ENCODE data around the gene NAIF1.
A peak's percentile ranks its signal among the peaks of the same experiment; 100 is the strongest.

NAIF1 gene

GRCh38 chr9:128098297-128099230 lies 31.4 kb upstream of the NAIF1 start:
- TF ChIP-seq GATA1 (IDR thresholded peaks at IDR 0.05; ENCODE audit: low read depth, low read length) (no peak), POLR2A (IDR thresholded peaks at IDR 0.05; ENCODE audit: low read length) (peak; percentile 53)

GRCh38 chr9:128097543-128098296 lies 30.6 kb upstream of the NAIF1 start:
- no peak for TF ChIP-seq GATA1 (IDR thresholded peaks at IDR 0.05; ENCODE audit: low read depth, low read length)
- no peak for TF ChIP-seq POLR2A (IDR thresholded peaks at IDR 0.05; ENCODE audit: low read length)
- no peak for DNase-seq

More at GRCh38 chr9:128098297-128099230, 31.4 kb upstream of the NAIF1 start:
- DNase-seq: peak; percentile 82 to 87

GRCh38 chr9:128096616-128097536 lies 29.8 kb upstream of the NAIF1 start:
- peak; percentile 50 to 60 for DNase-seq
- TF ChIP-seq GATA1 (IDR thresholded peaks at IDR 0.05; ENCODE audit: low read depth, low read length) (no peak), POLR2A (IDR thresholded peaks at IDR 0.05; ENCODE audit: low read length) (no peak)

GRCh38 chr9:128094950-128095544 lies 27.9 kb upstream of the NAIF1 start:
- TF ChIP-seq GATA1 (IDR thresholded peaks at IDR 0.05; ENCODE audit: low read depth, low read length) (no peak), POLR2A (IDR thresholded peaks at IDR 0.05; ENCODE audit: low read length) (no peak)
- no peak for DNase-seq

- TF ChIP-seq POLR2A (IDR thresholded peaks at IDR 0.05; ENCODE audit: low read length) (peak; percentile 86), GATA1 (IDR thresholded peaks at IDR 0.05; ENCODE audit: low read depth, low read length) (no peak)
- DNase-seq: peak; percentile 95 to 96
Measured at GRCh38 chr9:128094166-128094949, 27.2 kb upstream of the NAIF1 start.

- no peak for DNase-seq
- TF ChIP-seq GATA1 (IDR thresholded peaks at IDR 0.05; ENCODE audit: low read depth, low read length): no peak
- TF ChIP-seq POLR2A (IDR thresholded peaks at IDR 0.05; ENCODE audit: low read length): no peak
Measured at GRCh38 chr9:128093011-128093410, 25.9 kb upstream of the NAIF1 start.

GRCh38 chr9:128092199-128092977 lies 25.3 kb upstream of the NAIF1 start:
- TF ChIP-seq GATA1 (IDR thresholded peaks at IDR 0.05; ENCODE audit: low read depth, low read length): no peak
- DNase-seq: no peak

GRCh38 chr9:128091571-128091970 lies 24.5 kb upstream of the NAIF1 start:
- no peak for DNase-seq
- TF ChIP-seq POLR2A (IDR thresholded peaks at IDR 0.05; ENCODE audit: low read length) (no peak), GATA1 (IDR thresholded peaks at IDR 0.05; ENCODE audit: low read depth, low read length) (no peak)

- no peak for TF ChIP-seq GATA1 (IDR thresholded peaks at IDR 0.05; ENCODE audit: low read depth, low read length)
- TF ChIP-seq POLR2A (IDR thresholded peaks at IDR 0.05; ENCODE audit: low read length): no peak
- DNase-seq: no peak
Measured at GRCh38 chr9:128091144-128091543, 24.0 kb upstream of the NAIF1 start.

- peak; percentile 49 to 60 for DNase-seq
- TF ChIP-seq POLR2A (IDR thresholded peaks at IDR 0.05; ENCODE audit: low read length) (no peak), GATA1 (IDR thresholded peaks at IDR 0.05; ENCODE audit: low read depth, low read length) (no peak)
Measured at GRCh38 chr9:128089299-128089698, 22.2 kb upstream of the NAIF1 start.

GRCh38 chr9:128088253-128088945 lies 21.3 kb upstream of the NAIF1 start:
- DNase-seq: no peak
- TF ChIP-seq GATA1 (IDR thresholded peaks at IDR 0.05; ENCODE audit: low read depth, low read length) (no peak), POLR2A (IDR thresholded peaks at IDR 0.05; ENCODE audit: low read length) (no peak)

All from erythroblast (primary cell).